Anterior cingulate cortex (tissue), 58 donors: ENCODE results near the gene HTR1B.
A peak's percentile ranks its signal among the peaks of the same experiment; 100 is the strongest.

Experiments
- DNase-seq, 58 donors: peaks; one replicate each; lab custom pipeline; 2025; lab: John Stamatoyannopoulos, UW

The HTR1B gene

DNA sequence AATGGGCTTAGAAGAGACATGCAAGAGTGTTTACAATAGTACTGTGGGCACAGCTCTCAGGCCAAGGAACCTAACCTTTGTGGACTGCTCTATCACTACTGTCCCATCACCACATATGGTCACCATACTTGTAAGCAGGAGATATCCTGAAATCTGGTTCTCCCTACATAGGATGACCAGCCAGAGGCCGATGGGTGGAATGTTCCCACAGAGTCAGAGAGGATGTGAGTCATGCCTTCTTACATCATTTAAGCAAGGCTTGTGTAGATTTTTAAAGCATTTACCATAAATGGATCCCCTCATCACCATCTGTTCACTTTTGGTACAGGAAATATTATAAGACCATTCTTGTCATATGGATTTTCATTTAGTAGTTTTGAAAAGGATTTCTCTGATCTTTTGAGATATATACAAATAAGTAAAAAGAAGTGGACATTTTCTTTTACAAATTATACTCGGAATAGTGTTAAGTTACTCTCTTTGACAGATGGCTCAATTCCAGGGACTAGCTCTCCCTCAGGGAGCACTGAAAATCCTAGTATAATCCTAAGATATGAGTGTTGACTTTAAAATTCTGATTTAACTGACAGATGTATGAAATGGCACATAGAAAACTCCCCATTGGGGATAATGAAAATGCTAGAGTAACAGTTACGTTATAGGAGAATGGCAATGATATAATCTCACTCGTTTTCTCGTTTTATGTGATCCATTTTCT, 6.6 kb downstream of the HTR1B start:
- peak in 1 of 58 donors; percentile 8 for DNase-seq

- DNase-seq: no peak
These were observed 8.0 kb downstream of the HTR1B start for GRCh38 chr6:77455271-77455670.

- DNase-seq: no peak
These were observed 8.9 kb downstream of the HTR1B start for GRCh38 chr6:77454386-77454785.

GRCh38 chr6:77451466-77451865, 11.8 kb downstream of the HTR1B start:
- no peak for DNase-seq

- DNase-seq: no peak
These were observed 12.4 kb downstream of the HTR1B start for GRCh38 chr6:77450924-77451323.

DNA sequence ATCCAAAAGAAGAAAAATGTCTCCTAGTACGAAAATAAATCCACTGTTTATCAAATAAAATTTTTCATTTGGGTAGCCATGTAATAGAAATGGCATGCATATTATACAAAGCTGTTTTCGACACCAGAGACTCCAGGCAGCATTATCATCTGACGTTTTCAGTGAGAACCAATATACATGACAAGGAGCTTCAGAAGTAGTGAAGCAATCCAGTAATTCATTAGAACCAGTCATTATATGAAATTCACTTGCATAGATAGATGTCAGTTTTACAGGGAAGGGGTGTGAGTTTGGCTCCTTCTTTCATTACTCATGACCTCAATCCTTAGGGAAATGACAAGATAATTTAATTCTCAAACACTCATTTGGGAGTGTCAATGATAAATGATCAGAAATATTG, 14.7 kb downstream of the HTR1B start:
- no peak for DNase-seq

DNA sequence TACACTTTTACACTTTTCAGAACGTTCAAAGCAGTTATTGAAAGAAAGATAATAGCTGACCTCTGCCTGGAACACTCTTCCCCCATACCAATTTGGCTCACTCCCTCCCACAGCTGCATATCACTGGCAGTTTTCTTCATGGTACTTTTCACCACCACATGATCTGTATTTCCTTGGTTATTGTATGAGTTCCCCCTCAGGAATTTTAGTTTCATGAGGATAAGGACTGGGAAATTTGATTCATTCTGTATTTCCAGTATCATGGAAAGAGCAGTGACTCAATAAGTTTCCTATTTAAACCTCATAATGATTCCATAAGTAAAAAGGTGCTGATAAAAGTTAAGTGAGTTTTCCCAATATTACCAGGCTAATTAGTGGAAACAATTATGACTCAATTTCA, 16.0 kb downstream of the HTR1B start:
- DNase-seq: no peak

DNA sequence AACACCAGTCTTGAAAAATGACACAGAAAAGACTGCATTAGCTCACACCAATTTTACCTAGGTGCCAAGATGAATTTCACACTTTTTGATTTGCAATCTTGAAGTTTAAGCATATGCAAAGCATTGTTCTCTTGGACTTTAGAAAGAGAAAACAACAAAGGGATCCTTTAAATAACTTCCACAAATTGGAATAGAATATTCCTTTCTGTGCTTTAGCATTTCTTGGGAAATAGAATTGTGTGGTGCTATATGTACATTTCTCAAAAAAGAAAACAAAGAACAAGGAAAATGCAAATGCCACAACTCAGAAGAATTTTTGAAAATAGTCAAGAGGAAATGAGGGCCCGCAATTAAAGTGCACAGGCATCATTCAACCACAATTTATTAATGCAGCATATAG, 17.0 kb downstream of the HTR1B start:
- DNase-seq: no peak

DNA sequence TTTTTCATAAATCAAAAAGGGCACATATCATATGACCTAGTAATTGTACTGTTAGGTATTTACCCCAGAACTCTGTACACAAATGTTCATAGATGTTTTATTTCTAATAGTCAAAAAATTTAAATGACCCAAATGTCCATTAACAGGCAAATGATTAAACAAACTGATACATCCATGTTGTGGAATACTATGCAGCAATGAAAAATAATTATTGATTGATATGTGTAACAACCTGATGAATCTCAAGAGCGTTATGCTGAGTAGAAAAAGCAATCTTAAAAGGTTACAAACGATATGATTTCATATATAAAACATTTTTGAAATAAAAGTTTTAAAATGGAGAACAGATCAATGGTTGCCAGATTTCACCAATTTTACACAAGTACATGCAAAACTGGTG, 18.1 kb downstream of the HTR1B start:
- DNase-seq: no peak

DNA sequence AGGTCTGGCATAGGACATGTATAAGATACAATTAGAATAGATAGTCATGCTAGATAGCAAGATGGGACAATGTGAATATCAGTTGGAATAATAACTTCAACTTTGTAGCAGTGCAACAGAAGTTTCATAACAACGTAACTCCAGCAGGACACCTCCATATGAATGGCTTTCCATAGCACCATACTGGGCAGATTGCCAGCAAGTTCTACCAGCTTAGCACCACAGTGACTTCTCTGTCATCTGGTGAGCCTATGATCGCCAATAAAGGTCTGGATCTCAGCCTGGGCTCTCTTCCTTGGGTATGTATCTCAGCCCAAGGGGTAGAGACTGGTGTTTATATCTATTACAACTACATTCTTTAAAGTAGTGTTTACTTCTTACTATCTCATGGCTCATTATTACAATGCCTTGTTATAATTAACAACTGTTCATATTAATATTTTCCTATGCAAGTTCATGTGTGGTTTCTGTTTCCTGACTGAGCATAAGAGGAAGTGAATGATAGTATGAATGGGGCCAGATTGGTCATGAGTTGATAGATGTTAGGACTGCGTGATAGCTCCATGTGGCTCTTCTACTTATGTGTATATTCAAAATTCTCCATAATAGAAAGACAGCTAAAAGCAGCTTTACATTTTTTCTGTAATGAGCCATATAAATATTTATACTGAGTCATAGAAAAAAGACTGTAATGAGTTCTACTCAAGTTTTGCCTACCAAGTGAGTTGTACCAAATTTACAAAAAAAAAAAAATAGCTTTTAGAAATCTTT, 22.9 kb downstream of the HTR1B start:
- DNase-seq: no peak

- no peak for DNase-seq
These were observed 29.4 kb downstream of the HTR1B start for GRCh38 chr6:77433888-77434287.

DNA sequence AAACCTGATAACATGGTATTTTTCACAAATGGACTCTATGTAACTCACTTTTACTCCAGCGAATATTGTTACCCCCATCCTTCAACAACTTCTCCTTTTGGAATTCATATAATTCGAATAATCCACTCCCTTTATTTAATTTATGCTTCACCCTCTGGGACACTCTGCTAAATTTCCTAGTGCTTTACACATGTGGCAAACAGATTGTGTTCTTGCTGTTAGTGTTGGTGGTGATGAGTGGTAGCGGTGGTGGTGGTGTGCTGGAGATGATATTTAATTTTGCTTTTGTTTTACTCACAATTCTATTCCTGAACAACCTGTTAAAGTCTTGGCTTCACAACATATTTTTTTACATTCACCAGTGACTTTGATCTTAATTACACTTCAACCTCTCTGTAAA, 32.8 kb downstream of the HTR1B start:
- DNase-seq: no peak

DNA sequence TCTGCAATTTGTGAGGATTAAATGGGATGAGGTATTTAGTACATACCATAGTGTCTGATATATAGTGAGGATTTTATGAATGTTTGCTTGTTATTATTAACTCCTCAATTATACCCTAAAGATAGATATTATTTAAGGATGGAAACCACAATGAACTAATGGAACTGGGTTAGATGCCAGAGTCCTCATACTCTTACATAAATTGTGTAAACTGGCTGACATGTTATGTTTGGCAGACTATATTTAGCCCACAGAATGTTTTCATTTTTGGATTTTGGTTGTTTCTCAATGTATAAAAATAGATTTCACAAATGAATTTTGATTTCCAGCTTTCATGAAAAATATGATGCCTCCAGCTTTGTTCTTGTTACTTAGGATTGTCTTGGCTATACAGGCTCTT, 37.6 kb downstream of the HTR1B start:
- no peak for DNase-seq

DNA sequence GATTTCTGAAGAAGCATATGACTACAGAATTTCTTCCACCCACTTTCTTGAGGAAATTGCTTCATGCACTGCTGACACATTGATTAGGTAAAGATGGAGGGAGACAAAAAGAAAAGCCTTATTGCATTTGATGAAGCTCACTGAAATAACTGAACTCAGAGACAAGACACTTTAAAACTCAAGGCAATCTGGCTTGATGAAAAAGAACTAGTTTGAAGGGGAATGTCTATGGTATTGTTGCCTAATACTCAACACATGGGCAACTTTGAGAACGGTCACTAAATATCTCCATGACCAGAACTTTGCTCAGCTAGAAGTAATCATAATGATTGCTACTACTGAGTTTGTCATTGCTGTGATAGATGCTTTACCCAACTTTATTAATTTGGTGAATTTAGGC, 38.1 kb downstream of the HTR1B start:
- no peak for DNase-seq

GRCh38 chr6:77424761-77425160, 38.5 kb downstream of the HTR1B start:
- DNase-seq: no peak

GRCh38 chr6:77416839-77417238, 46.5 kb downstream of the HTR1B start:
- peak in 2 of 58 donors; percentile 1 to 2 for DNase-seq

DNA sequence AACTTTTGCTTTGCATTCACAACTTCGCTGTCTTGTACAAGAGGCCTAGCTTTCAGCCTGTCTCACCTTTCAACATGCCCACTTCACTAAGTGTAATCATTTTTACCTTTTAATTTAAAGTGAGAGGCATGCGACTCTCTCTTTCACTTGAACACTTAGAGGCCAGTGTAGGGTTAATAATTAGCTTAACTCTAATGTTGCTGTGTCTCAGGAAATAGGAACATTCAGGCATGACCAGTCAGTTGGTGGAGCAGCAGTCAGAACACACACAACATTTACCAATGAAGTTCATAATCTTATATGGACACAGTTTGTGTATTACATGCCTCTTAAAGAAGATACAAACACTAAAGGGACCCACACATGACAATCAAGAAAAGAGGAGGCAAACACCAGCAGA, 47.6 kb downstream of the HTR1B start:
- no peak for DNase-seq
